Neural progenitor cell (in vitro differentiated cells): ENCODE data around the gene KIF18A. TPM values are rescaled to one million over a fixed set of nuclear protein-coding genes. Genes with fewer than 3 reads are reported as not detected.

Experiments
- DNase-seq: peaks from one replicate; pipeline ENCODE4 v3.0.0-alpha.2; 2016; ENCODE audit warnings: low spot score
- H2AFZ ChIP-seq: fragments of 200-600 bp; sonication (generic); replicated peaks from 2 replicates; pipeline ENCODE4 v1.6.1; 2016; ENCODE audit warnings: antibody characterized with exemption
- H3F3A ChIP-seq: fragments of 200-600 bp; sonication (generic); 2 replicates; pipeline ENCODE4 v1.6.1; 2016; ENCODE audit warnings: antibody characterized with exemption, low read depth
- H3K27ac ChIP-seq: fragments of 200-600 bp; sonication (generic); 2 replicates; pipeline ENCODE4 v1.5.1; 2016; ENCODE audit warnings: mild to moderate bottlenecking
- H3K27me3 ChIP-seq: fragments of 200-600 bp; sonication (generic); 2 replicates; pipeline ENCODE4 v1.6.1; 2016; ENCODE audit warnings: mild to moderate bottlenecking, moderate library complexity
- H3K36me3 ChIP-seq: fragments of 200-600 bp; sonication (generic); 2 replicates; pipeline ENCODE4 v1.5.1; 2016
- H3K4me1 ChIP-seq: fragments of 200-600 bp; sonication (generic); 2 replicates; pipeline ENCODE4 v1.6.1; 2016; ENCODE audit warnings: mixed run types
- H3K4me2 ChIP-seq: fragments of 200-600 bp; sonication (generic); 2 replicates; pipeline ENCODE4 v1.6.1; 2016
- H3K4me3 ChIP-seq: fragments of 200-600 bp; sonication (generic); 2 replicates; pipeline ENCODE4 v1.5.1; 2016
- H3K79me2 ChIP-seq: fragments of 200-600 bp; sonication (generic); 2 replicates; pipeline ENCODE4 v1.6.1; 2016; ENCODE audit warnings: low read depth
- H3K9ac ChIP-seq: fragments of 200-600 bp; sonication (generic); 2 replicates; pipeline ENCODE4 v1.6.1; 2016
- H3K9me3 ChIP-seq: fragments of 200-600 bp; sonication (generic); 2 replicates; pipeline ENCODE4 v1.5.1; 2016; ENCODE audit warnings: low read depth
- H4K20me1 ChIP-seq: fragments of 200-600 bp; sonication (generic); 2 replicates; pipeline ENCODE4 v1.6.1; 2016; ENCODE audit warnings: low read depth
- H3K27ac Mint-ChIP-seq: 3 replicates; pipeline ENCODE4 v1.8.0; 2021; ENCODE audit warnings: mixed read lengths
- H3K27me3 Mint-ChIP-seq: 2 replicates; pipeline ENCODE4 v1.8.0; 2022; ENCODE audit warnings: low read depth, mild to moderate bottlenecking, inconsistent platforms, moderate library complexity, mixed read lengths; ENCODE audit not compliant: insufficient read depth
- H3K36me3 Mint-ChIP-seq: 3 replicates; pipeline ENCODE4 v1.8.0; 2021; ENCODE audit warnings: mixed read lengths
- H3K4me1 Mint-ChIP-seq: 3 replicates; pipeline ENCODE4 v1.8.0; 2021; ENCODE audit warnings: mixed read lengths
- H3K4me3 Mint-ChIP-seq: 3 replicates; pipeline ENCODE4 v1.8.0; 2021; ENCODE audit warnings: mild to moderate bottlenecking, moderate library complexity, mixed read lengths
- H3K9me3 Mint-ChIP-seq: 3 replicates; pipeline ENCODE4 v1.8.0; 2020; ENCODE audit warnings: mixed read lengths
- CTCF ChIP-seq: fragments of 200-600 bp; sonication (generic); IDR thresholded peaks from 2 replicates; pipeline ENCODE4 v1.5.1; 2017; ENCODE audit warnings: antibody characterized with exemption, mild to moderate bottlenecking
- EZH2 ChIP-seq: fragments of 200-600 bp; sonication (generic); IDR thresholded peaks from 2 replicates; pipeline ENCODE4 v1.6.1; 2017; ENCODE audit warnings: antibody characterized with exemption, mild to moderate bottlenecking, moderate library complexity
- EZH2phosphoT487 ChIP-seq: fragments of 200-600 bp; sonication (generic); IDR thresholded peaks from 2 replicates; pipeline ENCODE4 v1.6.1; 2017; ENCODE audit warnings: antibody characterized with exemption
- total RNA-seq: library from RNA; depleted of rRNA; stranded (reverse); fragments of >200 nt; gene quantifications from 2 replicates; pipeline ENCODE4 v1.2.3, GENCODE V29; 2015; ENCODE audit warnings: low replicate concordance

KIF18A gene
- total RNA-seq, 1 donor from 2014 or later: 84.5 TPM

- Histone ChIP-seq H3K4me3 (peak overlapping the region; percentile 96), H3K4me1 (peaks cover 49% of the 10 kb centered on the region), H3K27ac (no peak overlapping the region), H3K9ac (no peak overlapping the region), H3K4me2 (peak overlapping the region; percentile 78), H3K36me3 (no peaks in the 10 kb centered on the region), H2AFZ (no peak overlapping the region), H3K27me3 (no peaks in the 10 kb centered on the region), H3F3A (peaks cover 24% of the 10 kb centered on the region), H3K79me2 (peaks cover 94% of the 10 kb centered on the region), H3K9me3 (no peaks in the 10 kb centered on the region), H4K20me1 (peaks cover 38% of the 10 kb centered on the region)
- DNase-seq: no peak
- Mint-ChIP-seq H3K27ac (no peak overlapping the region), H3K36me3 (peaks cover 2% of the 10 kb centered on the region), H3K9me3 (no peaks in the 10 kb centered on the region), H3K27me3 (peaks cover 6% of the 10 kb centered on the region), H3K4me1 (peaks cover 39% of the 10 kb centered on the region), H3K4me3 (peak overlapping the region; percentile 99)
- no peak for TF ChIP-seq EZH2
- no peak for TF ChIP-seq CTCF
- no peak for TF ChIP-seq EZH2phosphoT487
Observed at GRCh38 chr11:28106353-28107043, 1.5 kb downstream of the KIF18A start.

GRCh38 chr11:28105869-28106268, 2.1 kb downstream of the KIF18A start:
- H3K27me3 Mint-ChIP-seq: peaks cover 6% of the 10 kb centered on the region
- Histone ChIP-seq H3K9me3 (no peaks in the 10 kb centered on the region), H3K27me3 (no peaks in the 10 kb centered on the region), H2AFZ (no peak overlapping the region), H4K20me1 (peaks cover 42% of the 10 kb centered on the region), H3K4me3 (peak overlapping the region; percentile 96), H3F3A (peaks cover 24% of the 10 kb centered on the region), H3K9ac (no peak overlapping the region), H3K4me2 (peak overlapping the region; percentile 78), H3K4me1 (peaks cover 44% of the 10 kb centered on the region), H3K36me3 (no peaks in the 10 kb centered on the region), H3K79me2 (peaks cover 94% of the 10 kb centered on the region), H3K27ac (no peak overlapping the region)
- H3K4me1 Mint-ChIP-seq: peaks cover 35% of the 10 kb centered on the region
- peak overlapping the region; percentile 99 for H3K4me3 Mint-ChIP-seq
- H3K9me3 Mint-ChIP-seq: no peaks in the 10 kb centered on the region
- no peak overlapping the region for H3K27ac Mint-ChIP-seq
- DNase-seq: no peak
- TF ChIP-seq CTCF (no peak), EZH2 (no peak)
- H3K36me3 Mint-ChIP-seq: peaks cover 2% of the 10 kb centered on the region

GRCh38 chr11:28104984-28105383, 3.0 kb downstream of the KIF18A start:
- Histone ChIP-seq H3K27me3 (no peaks in the 10 kb centered on the region), H3K9ac (no peak overlapping the region), H3F3A (peaks cover 20% of the 10 kb centered on the region), H3K79me2 (peaks cover 95% of the 10 kb centered on the region), H2AFZ (no peak overlapping the region), H3K4me3 (no peak overlapping the region), H4K20me1 (peaks cover 48% of the 10 kb centered on the region), H3K9me3 (no peaks in the 10 kb centered on the region), H3K27ac (no peak overlapping the region), H3K4me1 (peaks cover 44% of the 10 kb centered on the region), H3K36me3 (no peaks in the 10 kb centered on the region), H3K4me2 (peak overlapping the region; percentile 78)
- Mint-ChIP-seq H3K27me3 (no peaks in the 10 kb centered on the region), H3K4me3 (no peak overlapping the region), H3K4me1 (peaks cover 29% of the 10 kb centered on the region), H3K36me3 (peaks cover 2% of the 10 kb centered on the region), H3K9me3 (no peaks in the 10 kb centered on the region), H3K27ac (no peak overlapping the region)
- TF ChIP-seq EZH2phosphoT487 (no peak), EZH2 (no peak), CTCF (no peak)
- DNase-seq: no peak
